Activated CD4-positive, alpha-beta T cell treated with anti-CD3 and anti-CD28 coated beads, Interleukin-2, amount 50 U/mL, for 16 hours (primary cell): ENCODE measurements around the gene HYI.
A peak's percentile ranks its signal among the peaks of the same experiment; 100 is the strongest.
"Not testable (repeated sequence)": the region's sequence is repeated elsewhere in the genome, so short reads cannot be mapped to it uniquely, and the experiment has no call there.

Source experiments
- DNase-seq: peaks from one replicate; pipeline ENCODE4 v3.0.0-alpha.2; 2020

The HYI gene

GRCh38 chr1:43426221-43426620 is 27.5 kb downstream of the HYI start:
- DNase-seq = no peak

- DNase-seq = no peak
Observed at GRCh38 chr1:43425045-43425444, 28.7 kb downstream of the HYI start.

DNA sequence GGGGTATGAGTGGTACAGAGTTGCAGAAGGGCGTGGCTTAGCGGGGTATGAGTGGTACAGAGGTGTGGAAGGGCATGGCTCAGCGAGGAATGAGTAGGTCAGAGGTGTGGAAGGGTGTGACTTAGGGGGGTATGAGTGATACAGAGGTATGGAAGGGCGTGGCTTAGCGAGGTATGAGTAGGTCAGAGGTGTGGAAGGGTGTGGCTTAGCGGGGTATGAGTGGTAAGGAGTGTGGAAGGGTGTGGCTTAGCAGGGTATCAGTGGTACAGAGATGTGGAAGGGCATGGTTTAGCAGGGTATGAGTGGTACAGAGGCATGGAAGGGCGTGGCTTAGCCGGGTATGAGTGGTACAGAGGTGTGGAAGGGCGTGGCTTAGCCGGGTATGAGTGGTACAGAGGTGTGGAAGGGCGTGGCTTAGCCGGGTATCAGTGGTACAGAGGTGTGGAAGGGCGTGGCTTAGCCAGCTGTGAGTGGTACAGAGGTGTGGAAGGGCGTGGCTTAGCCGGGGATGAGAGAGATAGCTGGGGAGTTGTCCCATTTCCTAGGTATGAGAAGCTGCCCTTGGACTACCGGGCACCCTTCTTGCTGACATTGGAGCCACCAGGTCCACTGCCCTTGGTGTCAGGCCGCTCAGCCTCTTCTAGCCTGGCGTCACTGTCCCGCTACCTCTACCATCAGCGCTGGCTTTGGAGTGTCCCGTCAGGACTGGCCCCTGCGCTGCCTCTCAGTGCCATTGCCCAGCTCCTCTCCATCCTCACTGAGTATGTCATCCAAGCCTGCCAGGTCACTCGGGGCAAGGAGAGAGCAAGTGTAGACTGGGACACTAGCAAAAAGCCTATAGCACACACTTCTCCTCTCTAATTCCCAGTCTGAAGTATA is 29.8 kb downstream of the HYI start:
- peak; percentile 16 for DNase-seq

DNA sequence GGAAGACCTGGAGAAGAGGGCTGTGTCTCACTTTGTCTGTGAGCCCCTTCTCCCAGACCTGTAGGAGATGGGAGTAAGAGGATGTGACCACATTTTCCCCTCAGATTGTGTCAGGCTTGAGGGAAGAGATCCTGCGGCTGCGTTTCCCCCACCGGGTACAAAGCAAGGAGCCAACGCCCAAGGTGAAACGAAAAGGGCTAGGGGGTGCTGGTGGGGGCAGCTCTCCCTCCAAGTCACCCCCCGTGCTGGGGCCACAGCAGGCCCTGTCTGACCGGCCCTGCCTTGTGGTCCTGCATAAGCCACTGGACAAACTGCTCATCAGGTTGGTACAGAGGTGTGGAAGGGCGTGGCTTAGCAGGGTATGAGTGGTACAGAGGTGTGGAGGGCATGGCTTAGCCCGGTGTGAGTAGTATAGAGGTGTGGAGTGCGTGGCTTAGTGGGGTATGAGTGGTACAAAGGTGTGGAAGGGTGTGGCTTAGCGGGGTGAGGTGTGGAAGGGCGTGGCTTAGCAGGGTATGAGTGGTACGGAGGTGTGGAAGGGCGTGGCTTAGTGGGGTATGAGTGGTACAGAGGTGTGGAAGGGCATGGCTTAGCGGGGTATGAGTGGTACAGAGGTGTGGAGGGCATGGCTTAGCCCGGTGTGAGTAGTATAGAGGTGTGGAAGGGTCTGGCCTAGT is 30.6 kb downstream of the HYI start:
- no peak for DNase-seq

- no peak for DNase-seq
Observed at GRCh38 chr1:43421976-43422750, 31.6 kb downstream of the HYI start.

DNA sequence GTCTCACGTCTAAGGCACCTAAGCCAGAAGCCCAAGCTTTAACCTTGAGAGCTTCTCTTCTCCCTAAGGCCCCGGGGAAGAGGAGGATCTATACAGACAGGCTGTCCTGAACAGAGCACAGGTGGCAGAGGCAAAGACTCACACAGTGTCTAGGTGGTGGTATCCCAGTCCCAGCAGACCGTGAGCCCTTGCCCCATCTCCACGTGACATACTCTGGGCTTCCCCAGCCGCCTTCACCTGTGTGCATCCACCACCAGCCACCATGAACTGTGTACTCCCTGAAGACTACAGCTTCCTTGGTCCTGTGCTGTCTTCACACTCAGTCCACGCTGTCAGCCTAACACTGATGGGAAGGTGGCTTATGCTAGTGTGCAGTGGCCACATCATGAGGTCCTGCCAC is 32.3 kb downstream of the HYI start:
- no peak for DNase-seq

- DNase-seq = no peak
Observed at GRCh38 chr1:43420874-43421273, 32.9 kb downstream of the HYI start.

DNA sequence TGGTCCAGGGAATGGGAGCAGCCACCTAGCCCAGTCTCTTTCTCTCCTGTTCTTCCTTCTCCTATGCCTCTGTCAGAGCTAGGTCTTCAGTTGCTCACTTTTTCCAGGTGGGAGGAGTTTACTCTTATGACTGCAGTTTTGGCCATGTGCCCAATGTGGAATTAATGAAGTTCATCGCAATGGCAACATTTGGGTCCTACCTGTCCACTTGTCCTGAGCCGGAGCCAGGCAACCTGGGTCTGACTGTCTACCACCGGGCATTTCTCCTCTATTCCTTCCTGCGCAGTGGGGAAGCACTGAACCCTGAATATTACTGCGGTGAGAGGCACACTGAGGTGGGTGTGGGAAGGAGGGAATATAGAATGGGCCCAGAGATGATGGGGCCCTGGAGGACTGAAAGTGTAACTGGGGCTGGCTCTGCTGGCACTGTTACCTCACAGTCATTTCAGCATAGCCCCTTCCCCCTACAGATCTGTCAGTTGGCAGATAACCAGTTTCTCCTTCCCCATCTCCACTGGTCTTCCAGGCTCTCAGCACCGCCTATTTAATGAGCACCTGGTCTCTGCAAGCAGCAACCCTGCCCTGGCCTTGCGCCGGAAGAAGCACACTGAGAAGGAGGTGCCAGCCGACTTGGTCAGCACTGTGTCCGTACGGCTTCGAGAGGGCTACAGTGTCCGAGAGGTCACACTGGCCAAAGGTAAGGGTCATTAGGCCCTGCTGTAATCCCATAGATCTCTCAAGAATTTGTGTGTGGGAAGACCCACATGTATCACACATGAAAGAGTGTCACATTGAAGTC is 33.9 kb downstream of the HYI start:
- DNase-seq = no peak

DNA sequence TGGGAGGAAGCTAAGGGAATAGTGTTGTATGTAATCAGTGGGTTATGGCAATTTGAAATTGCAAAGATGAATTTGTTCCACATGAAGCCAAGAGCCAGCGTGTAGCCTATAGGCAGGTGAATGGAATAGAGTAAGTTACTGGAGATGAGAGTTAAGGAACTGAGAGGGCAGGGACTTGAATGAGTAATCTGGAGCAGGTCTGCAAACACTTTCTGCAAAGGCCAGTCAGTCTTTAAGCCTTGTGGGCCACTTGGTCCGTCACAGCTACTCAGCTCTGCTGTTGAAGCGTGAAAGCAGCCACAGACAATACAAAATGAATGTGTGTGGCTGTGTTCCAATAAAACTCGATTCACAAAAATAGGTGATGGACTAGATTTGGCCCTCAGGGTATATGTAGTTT is 34.9 kb downstream of the HYI start:
- no peak for DNase-seq

DNA sequence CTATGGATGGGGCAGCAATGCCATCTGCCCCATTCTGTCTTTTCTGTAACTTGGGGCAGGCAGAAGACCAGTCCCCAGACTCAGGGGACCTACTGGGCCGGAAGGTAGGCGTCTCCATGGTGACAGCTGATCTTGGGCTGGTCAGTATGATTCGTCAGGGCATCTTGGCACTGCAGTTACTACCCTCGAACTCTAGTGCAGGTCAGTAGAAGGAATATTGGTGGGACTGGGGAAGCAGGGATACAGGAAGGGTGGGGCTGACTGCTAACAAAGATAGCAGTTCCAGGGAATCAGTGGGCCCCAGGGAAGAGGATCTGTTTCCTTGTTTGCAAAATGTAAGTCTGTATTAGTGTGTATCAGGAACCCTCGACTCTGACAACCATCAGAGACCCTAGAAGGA is 37.8 kb downstream of the HYI start:
- no peak for DNase-seq

DNA sequence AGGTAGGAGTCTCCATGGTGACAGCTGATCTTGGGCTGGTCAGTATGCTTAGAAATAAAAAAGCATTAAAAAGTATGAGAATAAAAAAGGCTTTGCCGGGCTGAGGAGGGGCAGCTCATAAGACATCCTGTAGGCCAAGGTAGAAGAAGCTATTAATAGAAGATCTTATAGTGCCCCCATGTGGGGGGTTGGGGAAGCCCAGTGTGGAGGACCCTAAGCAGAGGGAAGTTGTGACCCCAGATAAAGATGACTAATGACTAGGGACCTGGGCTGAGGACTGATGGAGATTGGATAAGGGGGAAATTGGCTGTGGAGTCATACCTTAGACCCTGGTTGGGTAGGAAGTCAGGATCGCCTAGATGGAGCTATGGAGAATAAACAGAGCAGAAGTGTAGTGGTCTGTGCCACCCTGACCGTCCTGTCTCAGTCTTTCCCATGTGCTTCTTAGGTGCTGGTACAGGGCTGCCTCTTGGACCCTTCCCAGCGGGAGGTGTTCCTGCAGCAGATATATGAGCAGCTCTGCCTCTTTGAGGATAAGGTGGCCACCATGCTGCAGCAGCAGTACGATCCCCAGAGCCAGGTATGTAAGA is 39.0 kb downstream of the HYI start:
- peak; percentile 65 for DNase-seq

DNA sequence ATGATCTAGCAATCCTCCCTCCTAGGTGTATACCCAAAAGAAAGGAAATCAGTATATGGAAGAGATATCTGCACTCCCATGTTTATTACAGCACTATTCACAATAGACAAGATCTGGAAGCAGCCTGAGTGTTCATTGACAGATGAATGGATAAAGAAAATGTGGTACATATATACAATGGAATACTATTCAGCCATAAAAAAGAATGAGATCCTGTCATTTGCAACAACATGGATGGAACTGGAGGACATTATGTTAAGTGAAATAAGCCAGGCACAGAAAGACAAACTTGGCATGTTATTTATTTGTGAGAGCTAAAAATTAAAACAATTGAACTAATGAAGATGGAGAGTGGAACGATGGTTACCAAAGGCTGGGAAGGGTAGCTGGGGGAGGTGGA is 40.3 kb downstream of the HYI start:
- DNase-seq = not testable (repeated sequence)

DNA sequence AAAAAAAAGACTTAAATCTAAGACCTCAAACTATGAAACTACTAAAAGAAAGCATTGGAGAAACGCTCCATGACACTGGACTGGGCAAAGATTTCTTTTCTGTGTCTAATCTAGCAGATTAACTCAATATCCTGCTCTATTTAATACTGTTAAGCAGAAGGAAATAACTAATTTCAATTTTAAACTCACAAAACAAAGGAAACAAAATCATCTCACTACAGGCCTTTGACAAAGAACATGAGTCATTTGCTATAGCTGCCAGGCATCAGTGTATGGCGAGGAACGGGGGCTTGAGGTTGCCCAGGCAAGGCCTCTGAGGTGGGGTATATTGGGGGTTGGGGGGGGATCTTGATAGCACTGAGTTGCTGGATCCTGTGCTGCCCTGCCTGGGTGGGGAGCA is 43.2 kb downstream of the HYI start:
- DNase-seq = no peak

GRCh38 chr1:43405876-43406234 is 47.9 kb downstream of the HYI start:
- DNase-seq = no peak

DNA sequence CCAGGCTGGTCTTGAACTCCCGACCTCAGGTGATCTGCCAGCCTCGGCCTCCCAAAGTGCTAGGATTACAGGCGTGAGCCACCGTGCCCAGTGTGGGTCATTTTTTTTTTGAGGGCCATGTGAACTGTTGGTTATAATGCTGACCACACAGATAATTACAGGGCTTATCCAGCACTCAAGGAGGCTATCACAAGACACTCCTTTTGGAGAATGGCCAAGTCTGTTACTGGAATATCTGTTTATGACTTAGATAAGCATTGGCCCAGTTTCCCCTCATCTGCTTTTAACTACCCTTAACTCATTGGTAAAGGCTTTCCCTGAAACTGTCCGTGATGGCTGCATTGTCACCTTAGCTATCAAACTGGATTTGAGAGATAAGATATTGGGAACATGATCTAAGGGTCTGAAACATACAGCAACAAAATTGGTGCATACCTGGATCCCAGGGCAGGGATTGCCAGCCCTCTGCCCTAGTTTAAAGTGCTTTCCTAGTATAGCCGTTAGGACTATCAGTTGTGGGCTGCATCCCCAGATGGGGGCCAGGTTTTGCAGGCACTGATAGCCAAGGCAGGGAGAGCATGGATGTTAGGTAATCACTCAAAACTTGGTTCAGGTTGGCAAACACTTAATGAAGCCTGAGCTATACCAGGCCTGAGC is 48.4 kb downstream of the HYI start:
- no peak for DNase-seq

GRCh38 chr1:43404353-43404752 is 49.4 kb downstream of the HYI start:
- DNase-seq = no peak

- no peak for DNase-seq
Observed at GRCh38 chr1:43402089-43402865, 51.5 kb downstream of the HYI start.
